Erythroblast (primary cell): ENCODE data around the gene NBPF6.
"Not testable (repeated sequence)": the region's sequence is repeated elsewhere in the genome, so short reads cannot be mapped to it uniquely, and the experiment has no call there.

Source experiments
- DNase-seq, 2 experiments: peaks; one replicate each; lab custom pipeline; 2025; lab: John Stamatoyannopoulos, UW

Gene NBPF6

GRCh38 chr1:108450043-108450442 is at the start of gene NBPF6:
Gene NBPF6, plus strand, starts transcription at chr1:108450343. Its CDS starts 259 bp downstream, at chr1:108450602.
- DNase-seq: not testable (repeated sequence)

- DNase-seq: not testable (repeated sequence)
Measured at GRCh38 chr1:108411098-108411833, 38.9 kb upstream of the NBPF6 start.

GRCh38 chr1:108420129-108420528 is 30.0 kb upstream of the NBPF6 start:
- not testable (repeated sequence) for DNase-seq

- DNase-seq: not testable (repeated sequence)
Measured at GRCh38 chr1:108421061-108421916, 28.9 kb upstream of the NBPF6 start.

GRCh38 chr1:108426877-108427276 is 23.3 kb upstream of the NBPF6 start:
- not testable (repeated sequence) for DNase-seq

- DNase-seq: not testable (repeated sequence)
Measured at GRCh38 chr1:108432002-108432401, 18.1 kb upstream of the NBPF6 start.

- DNase-seq: not testable (repeated sequence)
Measured at GRCh38 chr1:108433404-108433803, 16.7 kb upstream of the NBPF6 start.

GRCh38 chr1:108438536-108438935 is 11.6 kb upstream of the NBPF6 start:
- not testable (repeated sequence) for DNase-seq

GRCh38 chr1:108454521-108454920 is 4.4 kb downstream of the NBPF6 start:
- not testable (repeated sequence) for DNase-seq

GRCh38 chr1:108458661-108459060 is 8.5 kb downstream of the NBPF6 start:
- DNase-seq: not testable (repeated sequence)

- not testable (repeated sequence) for DNase-seq
Measured at GRCh38 chr1:108461758-108462157, 11.6 kb downstream of the NBPF6 start.

- not testable (repeated sequence) for DNase-seq
Measured at GRCh38 chr1:108463962-108464361, 13.8 kb downstream of the NBPF6 start.

- DNase-seq: not testable (repeated sequence)
Measured at GRCh38 chr1:108466166-108466565, 16.0 kb downstream of the NBPF6 start.

GRCh38 chr1:108467155-108467554 is 17.0 kb downstream of the NBPF6 start:
- DNase-seq: not testable (repeated sequence)

GRCh38 chr1:108470750-108471149 is 20.6 kb downstream of the NBPF6 start:
- DNase-seq: not testable (repeated sequence)

GRCh38 chr1:108474516-108474915 is 24.4 kb downstream of the NBPF6 start:
- DNase-seq: not testable (repeated sequence)
